GM04503 (cell line): ENCODE measurements around the gene ADGRD2.

Experiments used
- DNase-seq: peaks from one replicate; pipeline ENCODE4 v3.0.0-alpha.2; 2012; ENCODE audit warnings: low read depth

Gene ADGRD2

GRCh38 chr9:124511891-124512805 lies 61.9 kb downstream of the ADGRD2 start:
- no peak for DNase-seq

GRCh38 chr9:124512806-124513204 lies 62.6 kb downstream of the ADGRD2 start:
- no peak for DNase-seq

GRCh38 chr9:124513376-124513994 lies 63.2 kb downstream of the ADGRD2 start:
- no peak for DNase-seq

DNA sequence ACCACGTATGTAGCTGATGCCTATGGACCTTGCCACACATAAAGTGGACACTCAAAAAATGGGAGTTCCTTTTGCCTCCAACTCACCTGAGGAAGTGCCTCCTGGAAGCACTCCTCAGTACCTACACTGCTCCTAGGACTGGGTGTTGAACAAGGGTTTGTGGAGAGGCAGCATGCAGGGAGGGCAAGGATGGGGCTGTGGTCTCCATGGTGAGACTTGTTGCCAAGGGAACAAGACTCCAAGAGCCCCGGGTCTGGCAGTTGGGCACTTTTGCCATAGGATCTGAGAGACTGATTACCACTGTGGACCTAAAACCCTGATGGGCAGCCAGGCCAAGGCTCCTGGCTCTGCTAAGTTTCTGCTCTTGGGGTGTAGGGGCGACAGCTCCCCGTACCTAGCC lies 63.9 kb downstream of the ADGRD2 start:
- no peak for DNase-seq

- DNase-seq: no peak
These were observed 64.6 kb downstream of the ADGRD2 start for GRCh38 chr9:124514874-124515273.

DNA sequence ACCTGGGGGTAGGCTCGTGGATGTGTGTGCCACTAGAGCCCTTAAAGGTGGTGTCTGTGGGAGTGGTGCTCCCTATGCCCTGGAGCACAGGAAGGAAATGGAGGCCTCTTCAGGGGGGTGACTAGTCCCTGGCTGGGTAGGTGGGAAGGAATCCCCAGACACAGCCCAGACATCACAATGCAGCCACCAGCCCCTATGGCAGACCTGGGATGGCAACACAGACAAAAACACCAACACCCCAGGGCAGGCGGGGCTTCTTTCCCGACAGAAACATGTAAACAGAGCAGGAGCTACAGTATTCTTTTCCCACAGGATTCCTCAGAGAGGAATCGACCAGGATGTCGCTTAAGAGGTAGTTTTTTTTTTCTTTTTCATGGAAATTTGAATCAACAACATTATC lies 67.3 kb downstream of the ADGRD2 start:
- DNase-seq: no peak

DNA sequence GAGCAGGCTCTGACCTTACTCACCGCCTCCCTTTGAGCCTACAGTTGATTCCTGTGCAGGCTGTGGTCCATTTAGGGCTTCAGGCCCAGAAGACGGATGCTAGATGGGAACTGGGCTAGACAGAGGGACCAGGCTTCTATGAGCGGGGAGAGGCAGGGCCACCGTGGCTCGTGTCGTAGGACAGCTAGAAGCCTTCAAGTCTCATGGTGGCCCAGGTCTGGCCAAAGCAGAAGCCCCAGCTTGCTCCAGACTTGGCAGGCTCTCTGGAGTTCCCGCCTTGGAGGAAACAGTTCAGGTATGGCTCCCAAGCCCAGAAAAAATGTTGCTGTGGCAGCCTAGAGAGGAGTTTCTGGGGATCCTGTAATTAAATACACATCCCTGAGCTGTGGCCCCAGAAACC lies 67.9 kb downstream of the ADGRD2 start:
- DNase-seq: no peak

GRCh38 chr9:124520206-124520596 lies 70.0 kb downstream of the ADGRD2 start:
- DNase-seq: no peak

- DNase-seq: no peak
These were observed 70.9 kb downstream of the ADGRD2 start for GRCh38 chr9:124521142-124521541.

GRCh38 chr9:124522121-124523098 lies 72.2 kb downstream of the ADGRD2 start:
- no peak for DNase-seq

DNA sequence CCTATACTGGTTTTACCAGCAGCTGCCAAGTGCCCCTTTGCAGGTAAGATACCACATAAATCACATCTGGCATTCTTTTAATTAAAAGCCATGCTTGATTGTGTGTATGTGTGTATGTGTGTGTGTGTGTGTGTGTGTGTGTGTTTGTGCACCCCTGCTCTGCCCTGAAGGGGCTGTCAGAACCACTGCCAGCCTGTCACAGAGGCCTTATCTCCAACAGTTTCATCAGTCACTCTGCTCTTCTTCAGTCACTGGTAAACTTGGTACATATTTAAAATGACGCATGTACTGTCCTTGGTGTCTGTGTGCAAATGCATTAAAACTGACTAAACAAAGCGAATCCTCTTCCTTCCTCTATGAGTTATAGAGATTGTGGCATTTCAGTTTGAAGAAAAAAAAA lies 75.9 kb downstream of the ADGRD2 start:
- no peak for DNase-seq

DNA sequence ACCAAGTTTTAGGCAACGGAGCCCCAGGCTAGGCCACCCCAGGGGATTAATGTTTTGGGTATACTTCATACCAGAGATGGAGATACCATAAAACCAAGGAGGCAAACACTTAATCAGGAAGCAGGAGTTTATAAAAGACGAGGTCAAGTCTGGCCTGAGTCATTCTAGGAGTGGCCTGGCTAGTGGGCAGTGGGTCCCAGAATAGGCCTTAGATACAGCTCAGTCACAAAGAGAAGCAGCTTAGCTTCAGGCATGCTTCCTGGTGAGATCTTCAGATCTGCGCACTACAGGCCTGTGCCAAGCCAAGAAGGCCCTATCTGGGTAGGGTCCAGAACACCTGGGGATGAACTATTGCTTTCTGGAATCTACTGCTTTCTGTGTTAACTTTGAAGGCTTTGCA lies 77.5 kb downstream of the ADGRD2 start:
- DNase-seq: no peak
